DLD1 (cell line): Measurements from ENCODE around the gene LMBR1L.
"Not testable (repeated sequence)": the region's sequence is repeated elsewhere in the genome, so short reads cannot be mapped to it uniquely, and the experiment has no call there.

Experiments
- in situ Hi-C: cut with HindIII; loops from 2 replicates; pipeline ENCODE4 v1.10.0; 2017; ENCODE audit warnings: low sequenced_read_pairs

Gene LMBR1L

DNA sequence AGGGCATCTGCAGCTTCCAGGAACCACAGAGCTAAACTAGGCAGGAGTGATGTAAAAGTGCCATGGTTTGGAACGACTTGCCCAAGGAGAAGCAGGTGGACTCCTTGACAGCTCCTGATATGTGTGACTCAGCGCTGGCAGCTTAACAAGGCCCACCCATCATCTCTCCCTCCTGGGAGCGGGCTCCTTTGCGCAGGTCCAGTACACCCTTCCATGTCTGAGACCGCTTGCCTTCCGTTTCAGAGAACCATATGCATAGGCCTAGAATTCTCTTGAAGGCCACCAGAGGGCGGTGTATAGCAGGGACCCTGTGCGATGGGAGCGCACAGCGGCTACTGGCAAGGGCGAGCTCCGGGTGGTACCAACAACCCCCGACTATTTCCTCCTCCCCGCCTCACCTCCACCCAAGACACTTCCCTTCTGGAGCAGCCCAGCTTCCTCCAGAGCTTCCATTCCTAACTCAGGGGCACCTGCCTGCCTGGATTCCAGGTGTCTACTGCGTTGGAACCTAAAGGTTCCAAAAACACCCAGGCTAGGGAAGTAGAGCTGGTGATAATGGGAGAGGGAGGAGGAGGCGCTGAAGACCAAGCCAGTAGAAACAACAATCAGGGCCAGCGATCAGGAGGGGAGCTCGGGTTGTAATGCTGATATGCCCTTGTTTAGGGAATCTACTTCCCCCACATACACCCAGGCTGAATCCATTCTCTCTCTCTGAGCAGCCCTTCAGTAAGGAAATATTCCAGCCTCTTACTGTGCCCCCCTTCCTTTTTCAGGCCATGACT is 22.3 kb downstream of the LMBR1L start:
- in situ Hi-C loops, result no loop called here

DNA sequence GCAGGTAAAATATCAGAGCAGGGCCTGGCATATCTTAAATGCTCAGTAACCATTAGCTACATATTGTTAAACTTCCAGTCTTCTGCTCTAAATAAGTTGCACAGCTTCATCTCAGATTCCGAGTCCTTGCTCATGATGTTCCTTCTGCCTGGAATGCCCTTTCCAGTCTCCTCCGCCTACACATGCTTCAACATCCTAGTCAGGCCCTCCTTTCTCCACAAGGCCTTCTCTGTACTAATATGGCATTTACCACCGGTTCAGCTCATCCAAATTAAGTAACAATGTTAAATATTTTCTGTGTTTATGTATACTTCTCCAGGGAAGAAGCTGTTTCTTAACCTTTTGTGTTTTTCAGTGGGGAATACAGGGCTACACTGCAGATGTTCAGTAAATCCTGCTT is 24.5 kb downstream of the LMBR1L start:
- in situ Hi-C loops, result no loop called here

DNA sequence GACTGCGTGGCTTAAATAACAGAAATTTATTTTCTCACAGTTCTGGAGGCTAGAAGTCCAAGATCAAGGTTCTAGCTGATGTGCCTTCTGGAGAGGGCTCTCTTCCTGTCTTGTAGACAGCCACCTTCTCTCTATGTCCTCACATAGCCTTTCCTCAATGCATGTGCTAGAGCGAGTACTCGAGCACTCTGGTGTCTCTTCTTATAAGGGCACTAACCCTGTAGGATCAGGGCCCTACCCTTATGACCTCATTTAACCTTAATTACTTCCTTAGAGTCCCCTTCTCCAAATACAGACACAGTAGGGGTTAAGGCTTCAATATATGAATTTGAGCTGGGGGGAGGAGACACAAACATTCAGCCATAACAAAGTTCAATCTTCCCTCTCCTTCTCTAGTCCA is 26.2 kb downstream of the LMBR1L start:
- in situ Hi-C loops, result no loop called here

DNA sequence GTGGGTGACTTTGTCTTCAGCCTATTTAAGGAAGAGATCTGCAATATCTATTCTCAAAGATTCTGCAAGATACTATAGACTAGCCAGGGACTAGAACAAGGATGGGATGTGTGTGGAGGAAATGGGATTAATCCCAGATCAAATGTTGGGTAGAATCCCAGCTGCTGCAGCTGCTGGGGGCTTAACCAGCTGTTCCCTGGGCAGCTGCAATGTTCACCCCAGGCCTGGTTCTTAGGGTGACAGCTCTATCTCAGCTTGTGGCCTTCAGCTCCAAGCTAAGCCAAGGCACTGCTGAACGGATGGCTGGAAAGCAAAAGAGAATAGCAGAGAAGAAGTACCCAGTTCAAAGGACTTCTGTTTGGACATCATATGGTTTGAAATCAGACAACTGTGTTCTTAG is 30.9 kb downstream of the LMBR1L start:
- in situ Hi-C loops, result no loop called here

DNA sequence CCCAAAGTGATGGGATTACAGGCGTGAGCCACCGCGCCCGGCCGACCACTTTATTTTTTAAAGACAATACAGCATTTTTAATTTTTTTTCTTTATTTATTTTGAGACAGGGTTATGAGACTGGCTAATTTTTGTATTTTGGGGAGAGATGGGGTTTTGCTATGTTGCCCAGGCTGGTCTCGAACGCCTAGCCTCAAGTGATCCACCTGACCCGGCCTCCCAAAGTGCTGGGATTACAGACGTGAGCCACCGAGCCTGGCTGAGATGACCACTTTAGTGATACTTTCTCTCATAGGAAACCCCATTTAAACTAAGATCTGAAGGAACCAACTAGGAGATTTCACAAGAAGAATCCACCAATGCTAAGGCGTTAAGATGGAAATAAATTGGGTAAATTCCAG is 39.7 kb downstream of the LMBR1L start:
- in situ Hi-C loops, result no loop called here

DNA sequence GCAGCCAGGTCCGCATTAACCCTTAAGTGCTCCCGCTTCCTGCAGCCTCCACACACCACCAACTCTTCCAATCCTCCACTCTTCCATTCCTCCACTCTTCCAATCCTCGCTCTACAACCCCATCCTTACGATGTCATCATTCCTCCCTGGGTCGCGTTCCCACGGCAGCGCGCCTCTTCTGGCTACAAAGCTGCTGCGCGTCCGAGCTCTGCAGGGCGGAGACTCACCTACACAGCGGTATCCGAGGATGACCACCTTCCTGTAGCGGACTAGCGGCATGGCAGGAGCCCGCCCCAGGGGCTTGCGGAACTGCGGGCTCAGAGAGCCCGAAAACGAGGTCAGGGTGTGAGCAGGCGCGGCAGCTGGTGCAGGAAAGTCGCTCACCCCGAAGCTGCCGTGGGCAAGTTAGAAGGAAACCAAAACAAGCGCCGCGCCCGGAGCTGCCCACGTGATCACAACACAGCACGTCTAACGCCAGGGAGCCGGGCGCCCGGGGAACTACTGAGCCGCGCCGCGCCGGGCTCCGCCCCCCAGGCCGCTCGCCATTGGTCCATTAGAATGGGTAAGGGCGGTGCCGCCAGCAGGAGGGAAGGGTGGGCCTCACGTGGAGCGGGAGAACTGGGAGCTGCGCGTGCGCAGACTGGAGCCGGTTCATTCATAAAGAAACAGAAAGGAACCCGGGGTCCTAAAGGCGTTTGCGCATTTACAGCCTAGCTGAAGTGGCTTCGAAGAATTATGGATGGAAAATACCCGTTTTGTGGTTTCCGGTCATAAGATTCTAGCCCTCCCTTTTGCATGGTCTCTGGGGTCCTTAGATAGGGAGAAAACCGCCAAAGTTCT is 40.9 kb downstream of the LMBR1L start, which contains the start of gene RHEBL1:
Gene RHEBL1, minus strand, starts transcription at position 473 of the 840 bp plus-strand sequence. Its CDS starts 194 bp downstream, at position 279.
- in situ Hi-C loops, result no loop called here

DNA sequence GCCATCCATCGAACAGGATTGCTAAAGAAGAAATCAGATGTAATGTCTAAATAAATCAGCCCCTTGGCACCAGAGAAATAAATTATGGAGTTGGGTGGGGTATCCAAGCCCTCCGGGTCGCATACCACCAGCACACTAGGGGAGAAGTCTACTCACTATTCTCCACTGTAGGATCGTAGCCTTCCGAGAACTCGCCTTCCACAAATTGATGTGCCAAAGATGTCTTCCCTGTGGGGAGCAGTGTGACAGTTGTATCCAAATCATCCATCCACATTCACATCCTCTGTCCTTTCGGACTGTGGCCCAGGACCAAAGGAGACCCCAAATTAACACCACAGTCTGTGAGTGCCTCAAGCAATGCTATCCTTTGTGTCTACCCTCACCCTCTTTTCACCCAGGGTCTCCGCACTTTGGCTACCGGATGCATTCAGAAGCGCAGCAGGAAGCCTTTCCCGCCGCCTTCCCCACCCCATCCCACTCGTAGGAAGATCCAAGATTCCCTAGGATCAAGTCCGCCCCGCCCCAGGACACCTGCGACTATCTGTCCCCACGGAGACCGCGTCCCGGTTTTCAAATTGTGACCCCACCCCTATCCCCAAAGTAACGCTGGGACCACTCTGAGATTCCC is 41.7 kb downstream of the LMBR1L start:
- in situ Hi-C loops, result no loop called here

DNA sequence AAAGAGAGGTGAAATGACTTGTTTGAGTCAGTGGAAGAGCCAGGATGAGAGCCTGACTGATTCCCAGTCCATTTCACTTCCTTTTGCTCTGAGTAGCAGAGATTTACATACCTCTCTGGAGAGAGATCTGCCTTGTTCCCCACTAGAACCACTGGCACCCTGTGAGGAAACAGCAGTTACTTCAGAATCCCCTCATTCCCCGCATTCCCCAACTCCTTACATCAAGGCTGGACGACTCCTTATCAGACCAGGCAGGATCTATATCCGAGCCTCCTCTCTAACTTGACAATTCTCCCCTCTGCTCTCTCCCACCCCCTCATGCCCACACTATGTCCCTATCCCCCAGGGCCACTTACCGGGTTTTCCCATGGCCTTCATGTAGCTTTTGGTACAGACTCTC is 44.5 kb downstream of the LMBR1L start:
- in situ Hi-C loops, result no loop called here

DNA sequence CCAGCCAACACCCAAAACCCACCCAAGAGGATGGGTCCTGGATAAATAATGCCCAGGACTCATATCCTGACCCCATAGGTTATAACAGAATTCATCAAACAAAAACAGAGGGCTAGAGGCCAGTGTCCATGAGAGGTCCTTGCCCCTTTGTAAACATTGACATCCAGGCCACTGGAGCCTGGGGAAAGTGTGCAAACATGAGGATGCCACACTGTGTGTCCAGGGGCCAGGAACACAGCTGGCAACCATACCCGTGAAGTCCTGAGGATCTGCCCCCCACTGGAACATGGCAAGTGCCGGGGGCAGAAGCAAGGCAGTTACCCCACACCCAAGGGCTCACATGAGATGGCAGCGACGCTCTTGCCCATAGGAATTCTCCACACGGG is 45.9 kb downstream of the LMBR1L start:
- in situ Hi-C loops, result no loop called here

DNA sequence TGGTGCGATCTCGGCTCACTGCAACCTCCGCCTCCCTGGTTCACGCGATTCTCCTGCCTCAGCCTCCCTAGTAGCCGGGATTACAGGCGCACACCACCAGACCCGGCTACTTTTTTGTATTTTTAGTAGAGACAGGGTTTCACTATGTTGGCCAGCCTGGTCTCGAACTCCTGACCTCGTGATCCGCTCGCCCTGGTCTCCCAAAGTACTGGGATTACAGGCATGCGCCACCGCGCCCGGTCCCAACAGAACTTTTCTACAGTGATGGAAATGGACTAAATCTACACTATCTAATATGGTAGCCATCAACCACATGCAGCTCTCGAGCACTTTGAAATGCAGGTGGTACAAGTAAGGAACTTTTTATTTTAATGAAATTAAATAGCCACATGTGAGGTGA is 48.7 kb downstream of the LMBR1L start:
- in situ Hi-C loops, result not testable (repeated sequence)

DNA sequence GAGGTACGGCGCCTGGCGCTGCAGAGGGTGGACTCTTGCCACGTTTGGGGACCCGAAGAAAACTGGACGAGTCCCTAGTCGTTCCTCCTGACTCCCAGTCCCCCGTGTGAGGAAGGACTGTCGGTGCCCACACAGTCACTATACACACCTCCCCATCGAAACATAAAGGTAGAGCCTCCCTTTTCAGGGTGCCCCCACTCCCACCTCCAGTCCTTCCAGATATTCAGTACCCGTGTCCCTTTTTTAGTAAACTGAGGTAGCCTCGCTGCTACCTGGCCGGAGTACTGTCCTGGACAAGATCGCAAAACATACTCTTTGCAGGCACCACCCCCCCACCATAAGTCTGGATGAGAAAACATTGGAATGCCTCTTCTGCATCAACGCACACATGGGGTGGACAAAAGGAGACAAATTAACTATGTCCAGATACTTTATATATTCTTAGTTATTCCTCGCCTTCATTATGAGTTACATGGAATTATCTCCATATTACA is 49.4 kb downstream of the LMBR1L start:
- in situ Hi-C loops, result no loop called here

DNA sequence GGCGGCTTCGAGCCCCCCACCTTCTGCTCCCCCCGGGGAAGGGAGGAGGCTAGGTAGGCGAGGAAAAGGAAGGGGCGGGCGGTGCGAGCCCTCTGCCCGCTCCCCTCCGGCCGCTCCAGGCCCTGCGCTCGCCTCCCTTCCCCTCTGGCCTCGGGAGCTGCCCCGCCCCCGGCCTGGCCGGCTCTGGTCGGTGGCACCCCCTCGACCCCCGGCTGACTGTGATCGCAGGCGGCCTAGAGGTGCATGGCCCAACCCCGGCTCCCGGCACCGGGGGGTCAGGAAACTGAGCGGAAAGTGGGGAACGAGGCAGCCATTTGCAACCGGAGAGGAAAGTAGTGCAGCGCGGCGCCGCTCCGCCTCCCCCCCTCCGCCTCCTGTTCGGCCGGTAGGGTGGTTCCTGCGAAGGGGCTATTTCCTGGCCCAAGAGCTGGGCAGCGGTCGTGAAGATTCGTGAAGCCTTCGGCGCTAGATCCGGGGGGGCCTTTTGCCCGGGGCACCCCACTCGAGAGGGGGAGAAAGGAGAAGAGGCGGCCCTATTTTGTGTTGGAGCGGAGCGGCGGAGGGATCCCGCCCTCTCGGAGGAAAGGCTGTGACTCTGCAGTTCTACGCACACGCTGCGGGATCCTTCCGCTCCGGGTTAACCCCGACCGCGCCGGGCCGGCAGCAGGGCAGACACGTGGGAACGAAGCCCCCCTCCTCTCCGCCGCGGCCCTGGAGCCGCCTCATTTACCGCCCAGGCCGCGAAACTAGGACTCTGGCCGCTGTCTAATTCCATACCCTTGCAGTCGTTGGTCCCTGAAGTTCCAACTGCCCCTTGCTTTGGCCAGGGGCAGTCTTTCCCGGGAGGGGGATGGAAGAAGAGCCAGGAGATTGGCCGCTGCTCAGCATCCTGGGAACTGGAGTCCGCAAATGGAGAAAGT is 50.1 kb downstream of the LMBR1L start, which contains the start of gene KMT2D:
Gene KMT2D, minus strand, starts transcription at position 558 of the 920 bp plus-strand sequence. CDS start 5,470 bp downstream, outside the sequence.
- in situ Hi-C loops, result no loop called here

DNA sequence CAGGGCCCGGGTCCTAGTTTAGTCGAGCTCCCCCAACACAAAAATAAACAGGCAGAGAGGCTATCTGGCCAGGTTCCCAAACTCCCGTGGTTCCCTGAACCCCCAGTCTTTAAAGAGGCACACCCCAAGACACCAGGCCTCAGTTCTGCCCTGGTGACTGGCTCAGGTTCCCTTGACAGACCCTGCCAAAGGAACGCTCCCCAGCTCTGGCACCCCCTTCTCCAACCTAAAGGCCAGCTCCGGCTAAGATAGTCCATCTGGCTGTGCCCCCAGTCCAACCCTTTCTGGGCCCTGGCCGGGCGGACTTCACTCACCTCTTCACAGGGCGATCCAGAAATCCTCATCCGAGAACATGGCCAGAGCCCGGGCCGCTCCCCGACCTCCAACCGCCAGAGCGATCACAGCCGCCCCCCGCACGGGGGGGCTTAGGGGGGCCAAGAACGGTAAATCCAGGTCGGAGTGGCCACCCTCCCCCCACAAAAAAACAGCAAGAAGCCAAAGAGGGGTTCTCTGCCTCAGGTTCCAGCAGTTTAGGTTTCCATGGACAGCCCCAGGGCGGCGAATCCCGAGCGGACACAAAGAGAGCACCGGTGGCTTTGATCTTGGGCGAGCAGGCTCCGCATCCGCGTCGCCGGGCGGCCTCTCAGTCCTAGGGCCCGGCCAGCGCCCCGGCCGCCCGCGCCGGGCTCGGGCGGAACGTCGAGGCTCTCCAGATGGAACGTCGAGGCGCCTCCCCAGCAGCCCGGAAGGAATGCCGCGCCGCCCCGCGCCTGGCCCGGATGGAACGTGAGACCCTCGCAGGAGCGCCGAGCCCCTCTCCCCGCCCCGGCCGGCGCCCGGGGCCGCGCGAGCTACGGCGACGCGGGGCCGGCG is 51.1 kb downstream of the LMBR1L start:
- in situ Hi-C loops, result no loop called here

DNA sequence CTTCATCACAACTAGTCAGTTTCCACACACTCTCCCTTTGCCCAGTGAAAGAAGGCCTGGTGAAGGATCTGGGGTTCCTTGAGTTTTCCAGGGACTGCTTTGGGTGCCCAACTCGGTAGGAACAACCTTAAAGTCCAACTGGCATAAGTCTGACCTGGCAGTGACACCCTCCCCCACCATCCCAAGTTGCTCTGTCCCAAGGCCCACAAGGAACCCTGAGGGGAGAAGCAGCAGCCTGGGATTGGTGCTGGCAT is 51.7 kb downstream of the LMBR1L start:
- in situ Hi-C loops, result no loop called here

DNA sequence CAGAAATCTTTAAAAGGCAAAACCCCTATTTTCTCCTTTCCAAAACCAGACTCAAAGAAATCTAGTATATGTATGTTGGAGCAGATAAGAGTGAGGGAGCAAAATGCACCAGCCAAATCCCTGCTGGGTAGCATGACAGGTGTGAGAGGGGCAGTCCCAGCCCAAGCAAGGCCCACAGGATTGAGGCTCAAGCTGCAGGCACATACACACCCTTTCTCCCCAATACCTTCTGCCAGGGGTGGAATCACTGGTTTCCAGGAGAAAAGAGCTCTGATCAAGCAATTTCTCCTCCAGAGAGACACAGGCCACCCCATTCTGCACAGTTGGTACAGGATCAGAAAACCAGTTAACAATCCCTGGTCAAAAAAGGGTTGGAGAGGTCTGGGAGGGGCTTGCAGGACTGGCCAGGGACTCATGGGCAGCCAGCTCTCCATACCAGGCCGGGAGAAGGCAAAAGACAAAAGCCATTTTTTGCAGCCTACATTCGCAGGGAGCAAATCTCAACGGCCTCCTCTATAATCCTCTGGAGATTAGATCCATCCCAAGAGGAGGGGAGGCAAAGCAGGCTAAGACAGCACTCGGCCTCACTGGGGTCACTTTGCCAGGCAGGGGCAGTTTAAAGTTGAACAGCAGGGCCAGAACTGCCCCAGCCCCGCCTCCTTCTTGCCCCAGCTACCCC is 52.1 kb downstream of the LMBR1L start:
- in situ Hi-C loops, result no loop called here

DNA sequence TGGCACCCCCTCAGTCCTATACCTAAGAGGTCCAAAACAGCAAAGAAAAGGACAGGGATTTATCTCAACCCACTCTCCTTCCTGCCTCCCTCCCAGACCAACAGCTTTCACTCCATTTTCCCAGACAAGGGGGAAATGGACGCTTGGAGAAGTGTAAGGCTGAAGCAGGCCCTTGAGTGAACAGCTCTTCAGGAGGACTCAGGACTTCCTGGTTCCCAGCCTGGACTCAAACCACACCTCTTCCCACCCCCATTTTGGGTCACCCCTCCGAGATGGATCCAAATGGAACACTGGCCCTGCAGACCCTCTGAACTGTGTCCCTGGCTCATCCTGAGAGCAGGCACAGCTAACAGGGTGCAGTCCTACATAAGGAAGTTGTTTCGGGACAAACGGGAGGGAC is 52.8 kb downstream of the LMBR1L start:
- in situ Hi-C loops, result no loop called here

DNA sequence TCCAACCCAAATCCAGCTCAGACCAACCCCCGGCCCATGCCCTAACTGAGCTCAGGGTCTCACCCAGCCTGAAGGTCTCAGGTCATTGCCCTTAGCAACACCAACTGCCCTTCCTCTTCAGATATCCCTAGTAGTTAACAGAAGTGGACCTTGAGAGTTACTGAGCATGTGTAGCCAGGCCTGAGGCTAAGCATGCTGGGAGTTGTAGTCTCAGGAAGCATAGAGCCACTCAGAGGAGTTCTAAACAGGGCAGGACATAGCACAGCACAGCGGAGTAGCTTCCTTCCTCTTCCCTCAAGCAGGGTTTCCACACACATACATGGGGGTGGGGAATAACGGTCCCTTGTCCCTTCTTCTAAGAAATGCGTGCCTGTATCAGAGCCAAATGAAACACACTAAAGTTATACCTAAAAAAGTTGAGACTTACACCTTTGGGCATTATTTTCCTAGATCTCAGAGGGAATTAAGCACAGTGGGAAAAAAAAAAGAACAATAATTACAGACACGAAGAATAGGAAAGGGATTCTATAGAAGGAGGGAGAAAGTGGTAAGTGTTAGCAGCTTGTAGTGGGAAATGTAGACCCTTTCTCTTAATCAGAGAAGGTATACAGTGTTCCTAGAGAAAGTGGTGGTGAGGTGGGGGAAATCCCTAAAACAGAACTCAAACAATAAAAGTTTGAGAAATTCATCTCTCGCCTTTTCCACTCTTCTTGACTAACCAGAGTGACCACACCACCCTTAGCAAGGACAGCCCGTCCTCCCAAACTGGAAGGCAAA is 54.5 kb downstream of the LMBR1L start:
- in situ Hi-C loops, result no loop called here

DNA sequence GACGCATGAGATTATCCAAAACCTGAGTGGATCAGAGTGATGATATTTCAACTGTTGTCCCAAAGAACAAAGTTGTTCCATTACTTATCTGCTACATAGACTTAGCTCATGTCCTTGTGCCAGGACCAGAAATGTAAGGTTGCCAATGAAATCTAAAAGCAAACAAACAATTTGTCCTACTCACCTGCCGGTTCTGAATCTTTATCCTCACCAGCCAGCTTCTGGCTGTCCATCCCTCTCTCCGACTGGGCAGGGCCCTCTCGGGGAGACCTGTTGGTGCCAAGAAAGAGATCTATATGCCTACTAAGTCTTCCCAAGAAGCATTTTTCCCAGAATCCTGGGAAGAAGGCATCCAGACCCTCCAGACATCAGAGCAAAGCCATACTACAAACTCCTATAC is 55.6 kb downstream of the LMBR1L start:
- in situ Hi-C loops, result no loop called here
